GM13976 (cell line): ENCODE data around the gene HAPLN1.
"Not testable (repeated sequence)": the region's sequence is repeated elsewhere in the genome, so short reads cannot be mapped to it uniquely, and the experiment has no call there.

Experiments used
- DNase-seq: peaks from one replicate; pipeline ENCODE4 v3.0.0; 2012; ENCODE audit warnings: low spot score
- CTCF ChIP-seq: IDR thresholded peaks from 2 replicates; pipeline ENCODE4 v1.5.1; 2012; ENCODE audit warnings: borderline replicate concordance, mild to moderate bottlenecking; ENCODE audit not compliant: insufficient read depth; ENCODE audit errors: extremely low read depth, missing control alignments, control extremely low read depth
- in situ Hi-C: fragments of 300-500 bp; cut with MboI; formaldehyde crosslinking; loops from one replicate; pipeline ENCODE4 v1.12.0; 2022; ENCODE audit warnings: low sequenced_read_pairs, mixed read lengths, inconsistent platforms; ENCODE audit not compliant: unreplicated experiment

The HAPLN1 gene

GRCh38 chr5:83750749-83751148 lies 30.1 kb upstream of the HAPLN1 start:
- TF ChIP-seq CTCF, result no peak
- DNase-seq, result no peak
- in situ Hi-C loops, result no loop called here

DNA sequence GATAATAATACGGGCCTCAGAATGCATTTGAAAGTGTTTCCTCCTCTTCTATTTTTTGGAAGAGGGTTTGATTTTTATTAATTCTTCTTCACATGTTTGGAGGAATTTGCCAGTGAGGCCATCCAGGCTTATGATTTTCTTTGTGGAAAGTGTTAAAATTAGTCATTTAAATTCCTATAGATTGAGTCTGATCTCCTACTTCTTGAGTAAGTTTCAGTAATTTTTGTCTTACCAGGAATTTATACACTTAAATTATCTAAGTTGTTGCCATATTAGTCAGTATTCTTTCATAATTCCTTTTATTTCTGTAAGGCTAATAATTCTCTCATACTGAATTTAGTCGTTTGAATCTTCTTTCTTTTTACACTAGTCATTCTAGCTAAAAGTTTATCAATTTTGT lies 25.2 kb upstream of the HAPLN1 start:
- in situ Hi-C loops, result no loop called here
- no peak for TF ChIP-seq CTCF
- no peak for DNase-seq

DNA sequence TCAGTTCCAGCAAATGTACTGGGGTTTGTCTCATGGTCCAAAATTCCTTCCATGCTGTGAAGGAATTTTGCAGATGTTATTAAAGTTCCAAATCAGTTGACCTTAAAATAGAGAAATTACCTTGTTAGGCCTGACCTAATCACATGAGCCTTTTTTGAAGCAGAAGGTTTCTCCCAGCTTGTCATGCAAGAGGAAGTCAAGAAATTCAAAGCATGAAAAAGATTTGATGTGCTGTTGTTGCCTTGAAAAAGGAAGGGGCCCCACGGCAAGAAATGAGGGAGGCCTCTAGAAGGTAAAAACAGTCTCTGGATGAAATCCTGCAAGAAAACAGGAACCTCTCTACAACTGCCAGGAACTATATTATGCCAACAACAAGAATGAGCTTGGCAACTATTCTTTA lies 24.2 kb upstream of the HAPLN1 start:
- TF ChIP-seq CTCF, result no peak
- no peak for DNase-seq
- in situ Hi-C loops, result no loop called here

GRCh38 chr5:83742089-83742488 lies 21.4 kb upstream of the HAPLN1 start:
- TF ChIP-seq CTCF, result no peak
- in situ Hi-C loops, result no loop called here
- DNase-seq, result no peak

GRCh38 chr5:83741571-83741970 lies 20.9 kb upstream of the HAPLN1 start:
- in situ Hi-C loops, result no loop called here
- DNase-seq, result no peak
- no peak for TF ChIP-seq CTCF

DNA sequence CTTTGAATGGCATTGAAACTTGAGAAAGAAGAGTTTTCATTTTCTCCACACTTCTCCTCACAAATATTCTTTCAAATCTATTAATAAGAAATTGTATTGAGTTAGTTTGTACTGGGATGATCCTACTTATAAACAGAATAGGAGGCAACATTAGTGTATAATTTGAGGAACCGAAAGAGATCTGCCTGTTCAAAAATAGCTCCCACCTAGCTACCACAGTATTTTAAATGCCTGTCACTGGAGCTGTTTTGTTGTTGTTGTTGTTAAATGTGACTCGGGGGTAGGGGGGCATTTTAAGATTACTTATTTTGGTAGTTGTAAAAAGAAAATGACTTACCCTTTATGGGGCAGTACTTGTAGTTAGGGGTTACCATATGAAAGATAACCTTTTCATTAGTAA lies 20.1 kb upstream of the HAPLN1 start:
- in situ Hi-C loops, result no loop called here
- no peak for DNase-seq
- no peak for TF ChIP-seq CTCF

DNA sequence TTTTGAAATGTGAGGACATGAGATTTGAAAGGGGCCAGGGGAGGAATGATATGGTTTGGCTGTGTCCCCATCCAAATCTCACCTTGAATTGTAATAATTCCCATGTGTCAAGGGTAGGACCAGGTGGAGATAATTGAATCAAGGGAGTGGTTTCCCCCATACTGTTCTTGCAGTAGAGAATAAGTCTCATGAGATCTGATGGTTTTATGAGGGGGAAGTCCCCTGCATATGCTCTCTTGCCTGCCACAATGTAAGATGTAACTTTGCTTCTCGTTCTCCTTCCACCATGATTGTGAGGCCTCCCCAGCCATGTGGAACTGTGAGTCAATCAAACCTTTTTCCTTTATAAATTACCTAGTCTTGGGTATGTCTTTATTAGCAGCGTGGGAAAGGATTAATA lies 15.5 kb upstream of the HAPLN1 start:
- in situ Hi-C loops, DNase-seq: not testable (repeated sequence)

- DNase-seq, in situ Hi-C loops: not testable (repeated sequence)
Measured at GRCh38 chr5:83735058-83735457, 14.4 kb upstream of the HAPLN1 start.
